GM21717 (cell line): ENCODE data around the gene KNOP1.
"Not testable (repeated sequence)": the region's sequence is repeated elsewhere in the genome, so short reads cannot be mapped to it uniquely, and the experiment has no call there.

Source experiments
- ATAC-seq: cut with Tn5 transposase; IDR thresholded peaks from one replicate; pipeline ENCODE4 v1.9.1; 2021; ENCODE audit warnings: mild to moderate bottlenecking, moderate library complexity; ENCODE audit not compliant: unreplicated experiment

KNOP1 gene

DNA sequence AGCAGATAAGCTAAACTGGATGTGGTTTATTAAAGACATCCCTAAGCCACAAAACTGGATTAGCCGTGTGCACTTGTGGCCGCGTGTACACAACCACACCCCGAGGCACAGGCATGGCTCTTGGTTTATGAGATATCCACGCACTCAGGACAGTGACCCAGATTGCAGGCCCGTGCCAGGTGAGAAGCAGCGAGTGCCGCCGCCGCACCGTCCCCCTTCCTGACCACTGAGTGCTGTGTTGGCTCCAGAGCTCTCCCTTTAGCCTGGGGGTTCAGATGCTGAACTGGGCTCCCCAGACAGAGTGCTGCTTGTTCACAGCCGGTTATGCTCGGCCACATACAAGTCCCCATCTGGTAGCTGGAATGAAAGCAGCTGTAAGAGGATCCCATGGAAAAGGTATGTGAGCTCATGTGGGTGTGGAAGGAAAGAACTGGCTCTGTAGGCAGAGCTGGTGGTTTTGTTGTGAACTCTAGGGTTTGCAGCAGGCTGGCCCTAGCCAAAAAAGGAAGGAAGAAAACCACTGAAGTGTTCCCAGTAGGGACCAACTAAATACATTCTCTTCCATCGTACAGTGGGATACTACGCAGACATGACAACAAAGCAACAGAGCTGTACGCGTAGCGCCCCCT is 29.5 kb downstream of the KNOP1 start:
- ATAC-seq: no peak

- ATAC-seq: no peak
These were observed 30.7 kb downstream of the KNOP1 start for GRCh38 chr16:19687279-19687678.

DNA sequence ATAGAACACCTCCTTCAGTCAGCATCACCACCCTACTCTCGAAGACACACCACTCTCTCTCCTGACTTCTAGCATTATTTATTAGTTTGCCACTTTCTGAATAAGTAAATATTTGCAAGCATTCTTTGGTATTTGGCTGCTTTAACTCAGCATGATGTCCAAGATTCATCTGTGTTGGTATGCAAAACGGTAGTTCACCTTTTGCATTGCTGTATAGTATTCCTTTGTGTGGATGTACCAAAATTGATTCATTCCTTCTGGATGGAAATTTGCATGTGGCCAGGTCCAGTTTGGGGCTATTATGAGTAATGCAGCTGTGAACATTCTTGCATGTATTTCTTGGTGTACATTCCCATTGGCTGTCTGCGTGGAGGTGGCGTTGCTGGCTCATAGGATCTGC is 32.9 kb downstream of the KNOP1 start:
- no peak for ATAC-seq

- ATAC-seq: no peak
These were observed 34.4 kb downstream of the KNOP1 start for GRCh38 chr16:19683453-19684236.

DNA sequence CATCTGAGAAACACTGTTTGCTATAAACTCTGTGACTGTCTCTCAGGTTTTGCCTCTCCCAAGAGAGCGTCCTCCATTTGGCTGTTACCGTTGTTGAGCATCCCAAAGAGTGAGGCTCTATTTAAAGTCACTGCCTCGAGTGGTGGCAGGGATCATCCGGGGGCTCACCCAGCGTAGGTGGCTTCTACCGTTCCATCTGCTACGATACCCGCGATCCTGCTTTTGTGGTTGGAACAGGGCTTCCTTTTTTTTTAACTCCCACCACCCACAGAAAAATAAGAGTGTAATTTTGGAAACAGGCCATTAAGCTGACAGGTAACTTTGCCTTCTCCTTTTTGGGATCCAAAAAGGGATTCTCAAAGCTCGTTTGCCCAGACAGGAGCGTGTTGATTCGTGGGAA is 36.4 kb downstream of the KNOP1 start:
- no peak for ATAC-seq

DNA sequence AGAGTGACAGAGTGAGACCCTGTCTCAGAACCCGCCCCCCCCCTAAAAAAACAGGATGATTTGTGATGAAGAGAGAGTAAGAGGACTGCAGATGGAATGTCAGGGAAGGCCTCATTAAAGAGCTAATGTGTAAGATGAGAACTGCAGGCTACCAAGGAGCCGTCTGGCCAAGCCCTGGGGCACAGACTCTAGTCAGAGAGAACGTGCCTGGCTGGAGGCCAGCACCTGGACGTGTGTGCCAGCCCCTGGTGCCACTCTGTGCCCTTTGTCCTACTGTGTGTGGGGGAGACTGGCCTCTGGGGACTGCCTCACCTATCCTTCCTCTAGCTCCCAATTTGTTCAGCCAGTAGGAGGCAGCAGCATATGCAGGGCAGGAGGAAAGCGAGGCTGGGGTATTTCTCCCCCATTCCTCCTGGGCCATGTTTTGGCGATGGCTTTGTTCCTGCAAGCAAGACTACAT is 37.1 kb downstream of the KNOP1 start:
- ATAC-seq: no peak

DNA sequence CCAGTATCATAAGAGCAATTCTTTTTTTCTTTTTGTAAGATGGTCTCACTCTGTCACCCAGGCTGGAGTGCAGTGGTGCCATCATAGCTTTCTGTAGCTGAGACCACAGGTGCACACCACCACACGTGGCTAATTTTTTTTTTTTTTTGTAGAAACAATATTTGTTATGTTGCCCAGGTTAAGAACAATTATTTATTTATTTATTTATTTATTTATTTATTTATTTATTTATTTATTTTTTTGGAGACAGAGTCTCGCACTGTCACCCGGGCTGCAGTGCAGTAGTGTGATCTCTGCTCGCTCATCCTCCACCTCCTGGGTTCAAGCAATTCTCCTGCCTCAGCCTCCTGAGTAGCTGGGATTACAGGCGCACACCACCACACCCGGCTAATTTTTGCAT is 38.7 kb downstream of the KNOP1 start:
- ATAC-seq: not testable (repeated sequence)

GRCh38 chr16:19678804-19679203 is 39.2 kb downstream of the KNOP1 start:
- ATAC-seq: no peak

GRCh38 chr16:19677402-19677801 is 40.6 kb downstream of the KNOP1 start:
- no peak for ATAC-seq

GRCh38 chr16:19674485-19674884 is 43.5 kb downstream of the KNOP1 start:
- no peak for ATAC-seq

GRCh38 chr16:19672378-19672777 is 45.6 kb downstream of the KNOP1 start:
- ATAC-seq: no peak

GRCh38 chr16:19666477-19666876 is 51.5 kb downstream of the KNOP1 start:
- no peak for ATAC-seq

- not testable (repeated sequence) for ATAC-seq
These were observed 52.7 kb downstream of the KNOP1 start for GRCh38 chr16:19665313-19665712.

- no peak for ATAC-seq
These were observed 53.9 kb downstream of the KNOP1 start for GRCh38 chr16:19664166-19664565.

DNA sequence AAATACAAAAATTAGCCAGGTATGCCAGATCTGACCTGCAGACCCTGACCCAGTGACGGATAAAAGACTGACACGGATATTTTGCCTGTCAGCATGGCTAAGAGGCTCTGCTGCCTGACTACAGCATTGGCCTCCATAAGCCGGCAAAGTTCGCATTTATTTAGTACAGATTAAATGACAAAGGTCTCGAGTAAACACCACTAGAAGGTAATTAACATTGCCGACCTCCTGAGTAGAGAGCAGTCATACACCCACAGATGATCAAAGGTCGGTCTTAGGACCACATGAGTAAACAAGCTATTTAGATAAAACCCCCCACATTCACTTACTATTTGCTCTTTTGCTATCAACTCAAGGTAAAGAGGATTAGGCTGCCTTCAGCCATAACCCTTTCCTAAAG is 55.7 kb downstream of the KNOP1 start:
- ATAC-seq: no peak

- no peak for ATAC-seq
These were observed 57.6 kb downstream of the KNOP1 start for GRCh38 chr16:19660432-19660831.

- no peak for ATAC-seq
These were observed 58.5 kb downstream of the KNOP1 start for GRCh38 chr16:19659554-19659953.

DNA sequence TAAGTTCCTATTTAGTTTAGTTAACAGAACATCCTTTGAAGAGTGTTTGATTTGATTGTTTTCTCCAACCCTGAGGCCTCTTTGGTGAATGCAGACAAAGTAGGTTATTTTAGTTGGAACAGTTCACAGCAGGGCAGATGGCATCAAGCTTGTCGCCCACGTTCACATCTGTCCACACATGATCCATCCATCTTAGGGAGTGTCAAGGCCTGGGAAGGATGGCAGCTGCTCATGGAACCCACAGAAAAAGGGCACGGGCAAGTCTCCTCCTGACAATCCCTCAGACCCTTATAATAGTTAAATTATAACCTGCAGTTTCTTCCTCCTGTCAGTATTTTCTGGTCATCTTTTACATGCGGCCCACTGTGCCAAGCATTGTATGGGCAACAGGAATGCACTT is 60.2 kb downstream of the KNOP1 start:
- no peak for ATAC-seq

GRCh38 chr16:19655242-19655777 is 62.7 kb downstream of the KNOP1 start:
- ATAC-seq: no peak

- ATAC-seq: no peak
These were observed 63.9 kb downstream of the KNOP1 start for GRCh38 chr16:19654147-19654546.
